Neural cell (in vitro differentiated cells): Measurements from ENCODE around the gene NF2. TPM values are rescaled to one million over a fixed set of nuclear protein-coding genes. Genes with fewer than 3 reads are reported as not detected.

Experiments used
- H2AFZ ChIP-seq: fragments of 200-600, 300-800 bp; sonication (generic), shearing (Covaris generic); 2 replicates; pipeline ENCODE4 v1.6.0; 2014; ENCODE audit warnings: low read depth, mild to moderate bottlenecking, antibody characterized with exemption, low read length, moderate library complexity
- H3F3A ChIP-seq: fragments of 200-600 bp; shearing (Covaris generic); 2 replicates; pipeline ENCODE4 v1.6.1; 2016; ENCODE audit warnings: mild to moderate bottlenecking, moderate library complexity, mixed read lengths, antibody characterized with exemption, low read length; ENCODE audit not compliant: insufficient read depth, poor library complexity, severe bottlenecking
- H3K27ac ChIP-seq: fragments of 200-600, 300-800 bp; sonication (generic), shearing (Covaris generic); 2 replicates; pipeline ENCODE4 v1.5.1; 2014; ENCODE audit warnings: mild to moderate bottlenecking, low read length, moderate library complexity
- H3K27me3 ChIP-seq: fragments of 300-800, 200-600 bp; sonication (generic), shearing (Covaris generic); 2 replicates; pipeline ENCODE4 v1.6.0; 2014; ENCODE audit warnings: mild to moderate bottlenecking, low read depth, low read length, moderate library complexity; ENCODE audit not compliant: insufficient read depth
- H3K36me3 ChIP-seq: fragments of 300-800, 200-600 bp; sonication (generic), shearing (Covaris generic); 2 replicates; pipeline ENCODE4 v1.5.1; 2014; ENCODE audit warnings: mild to moderate bottlenecking, antibody characterized with exemption, low read length, moderate library complexity; ENCODE audit not compliant: insufficient read depth
- H3K4me2 ChIP-seq: fragments of 300-800, 200-600 bp; sonication (generic), shearing (Covaris generic); 2 replicates; pipeline ENCODE4 v1.6.0; 2014; ENCODE audit warnings: mild to moderate bottlenecking, low read length
- H3K4me3 ChIP-seq: fragments of 300-800, 200-600 bp; sonication (generic), shearing (Covaris generic); 2 replicates; pipeline ENCODE4 v1.5.1; 2014; ENCODE audit warnings: mild to moderate bottlenecking, low read length, moderate library complexity
- H3K79me2 ChIP-seq: fragments of 200-600 bp; shearing (Covaris generic); replicated peaks from 2 replicates; pipeline ENCODE4 v1.6.0; 2014; ENCODE audit warnings: mild to moderate bottlenecking, low read length, moderate library complexity; ENCODE audit not compliant: insufficient read depth
- H3K9ac ChIP-seq: fragments of 300-800, 200-600 bp; sonication (generic), shearing (Covaris generic); 2 replicates; pipeline ENCODE4 v1.6.1; 2016; ENCODE audit warnings: mild to moderate bottlenecking, low read length, mixed read lengths
- H3K9me2 ChIP-seq: fragments of 200-600 bp; shearing (Covaris generic); 2 replicates; pipeline ENCODE4 v1.6.1; 2016; ENCODE audit warnings: mild to moderate bottlenecking, low read length, mixed read lengths; ENCODE audit not compliant: insufficient read depth
- H3K9me3 ChIP-seq: fragments of 200-600, 300-800 bp; sonication (generic), shearing (Covaris generic); 2 replicates; pipeline ENCODE4 v1.6.1; 2016; ENCODE audit warnings: mild to moderate bottlenecking, mixed run types, low read length, moderate library complexity, mixed read lengths
- H4K20me1 ChIP-seq: fragments of 200-600 bp; shearing (Covaris generic); 2 replicates; pipeline ENCODE4 v1.6.1; 2016; ENCODE audit warnings: mild to moderate bottlenecking, mixed run types; ENCODE audit not compliant: insufficient read depth
- CTCF ChIP-seq: fragments of 450-650 bp; IDR thresholded peaks from 2 replicates; pipeline ENCODE4 v1.5.1; 2014; ENCODE audit warnings: antibody characterized with exemption, mild to moderate bottlenecking, moderate library complexity; ENCODE audit not compliant: poor library complexity, severe bottlenecking
- EP300 ChIP-seq: fragments of 450-650 bp; conservative IDR thresholded peaks from 2 replicates; pipeline ENCODE4 v1.6.1; 2014; ENCODE audit warnings: antibody characterized with exemption, mild to moderate bottlenecking, moderate library complexity; ENCODE audit not compliant: poor library complexity, severe bottlenecking
- EZH2 ChIP-seq: fragments of 200-600, 300-800 bp; shearing (Covaris generic), sonication (generic); IDR thresholded peaks from 2 replicates; pipeline ENCODE4 v1.6.1; 2014; ENCODE audit warnings: antibody characterized with exemption, low read length, borderline replicate concordance, mild to moderate bottlenecking; ENCODE audit not compliant: insufficient read depth, poor library complexity, severe bottlenecking
- MXI1 ChIP-seq: fragments of 450-650 bp; conservative IDR thresholded peaks from 2 replicates; pipeline ENCODE4 v1.6.1; 2014; ENCODE audit warnings: antibody characterized with exemption, mild to moderate bottlenecking; ENCODE audit not compliant: poor library complexity, severe bottlenecking
- POLR2AphosphoS5 ChIP-seq: IDR thresholded peaks from 2 replicates; pipeline ENCODE4 v1.6.1; 2012
- RAD21 ChIP-seq: fragments of 450-650 bp; conservative IDR thresholded peaks from 2 replicates; pipeline ENCODE4 v1.6.1; 2014; ENCODE audit warnings: antibody characterized with exemption, mild to moderate bottlenecking, moderate library complexity
- REST ChIP-seq: IDR thresholded peaks from 2 replicates; pipeline ENCODE4 v1.6.1; 2012; ENCODE audit warnings: borderline replicate concordance
- SMC3 ChIP-seq: fragments of 450-650 bp; conservative IDR thresholded peaks from 2 replicates; pipeline ENCODE4 v1.6.1; 2014; ENCODE audit warnings: antibody characterized with exemption, mild to moderate bottlenecking, moderate library complexity; ENCODE audit not compliant: poor library complexity
- TAF1 ChIP-seq: IDR thresholded peaks from 2 replicates; pipeline ENCODE4 v1.6.1; 2012; ENCODE audit warnings: low read depth
- polyA plus RNA-seq: library from polyadenylated mRNA; depleted of rRNA; stranded (reverse); fragments of >200 nt; gene quantifications from 2 replicates; pipeline ENCODE4 v1.2.3, GENCODE V29; 2014

The NF2 gene
- polyA plus RNA-seq, 1 donor from 2014 or later: 18.7 TPM

- no peaks in the 10 kb centered on the region for H3K9me2 ChIP-seq
- H3K9me3 ChIP-seq: no peaks in the 10 kb centered on the region
- no peak overlapping the region for H3K4me2 ChIP-seq
- no peak overlapping the region for H2AFZ ChIP-seq
- no peak for TF ChIP-seq CTCF
- TF ChIP-seq MXI1: no peak
- no peak for TF ChIP-seq POLR2AphosphoS5
- no peak for TF ChIP-seq SMC3
- no peak for TF ChIP-seq TAF1
- TF ChIP-seq EZH2: no peak
- TF ChIP-seq EP300: no peak
- TF ChIP-seq RAD21: no peak
- no peak for TF ChIP-seq REST
- no peaks in the 10 kb centered on the region for H3F3A ChIP-seq
- H3K4me3 ChIP-seq: no peak overlapping the region
- no peak overlapping the region for H3K9ac ChIP-seq
- no peaks in the 10 kb centered on the region for H3K36me3 ChIP-seq
- peaks cover 44% of the 10 kb centered on the region for H3K27me3 ChIP-seq
- no peak overlapping the region for H3K27ac ChIP-seq
- H4K20me1 ChIP-seq: no peaks in the 10 kb centered on the region
- H3K79me2 ChIP-seq: no peaks in the 10 kb centered on the region
Observed at GRCh38 chr22:29722587-29722986, 119.2 kb downstream of the NF2 start.

- peaks cover 34% of the 10 kb centered on the region for H3K27me3 ChIP-seq
- H3K79me2 ChIP-seq: no peaks in the 10 kb centered on the region
- no peak overlapping the region for H3K4me2 ChIP-seq
- H3K36me3 ChIP-seq: no peaks in the 10 kb centered on the region
- H3K4me3 ChIP-seq: no peak overlapping the region
- no peak for TF ChIP-seq RAD21
- TF ChIP-seq EP300: no peak
- TF ChIP-seq MXI1: no peak
- TF ChIP-seq SMC3: no peak
- no peak for TF ChIP-seq TAF1
- no peak for TF ChIP-seq REST
- no peak for TF ChIP-seq POLR2AphosphoS5
- no peak for TF ChIP-seq CTCF
- H3K9me3 ChIP-seq: no peaks in the 10 kb centered on the region
- H3K9ac ChIP-seq: no peak overlapping the region
- H3K27ac ChIP-seq: no peak overlapping the region
- H2AFZ ChIP-seq: no peak overlapping the region
- H4K20me1 ChIP-seq: no peaks in the 10 kb centered on the region
- no peaks in the 10 kb centered on the region for H3K9me2 ChIP-seq
- H3F3A ChIP-seq: no peaks in the 10 kb centered on the region
Observed at GRCh38 chr22:29723766-29724165, 120.3 kb downstream of the NF2 start.
